Esophagus squamous epithelium (tissue), 4 donors: ENCODE results near the gene MRRF.

Source experiments
- CTCF ChIP-seq, 6 experiments: fragments of 450-650 bp in 4 of 6; fragments of 200-600 bp in 2 of 6; sonication (generic) in 2 of 6; IDR thresholded peaks; one replicate each; pipeline ENCODE4 v1.5.1; 2016 to 2019; ENCODE audit warnings: antibody characterized with exemption in 6 of 6, mild to moderate bottlenecking in 4 of 6, moderate library complexity in 4 of 6
- POLR2A ChIP-seq, 4 donors: fragments of 450-650 bp; IDR thresholded peaks; one replicate each; pipeline ENCODE4 v1.6.1; 2017; ENCODE audit warnings: antibody characterized with exemption in 4 of 4, mild to moderate bottlenecking in 4 of 4, moderate library complexity in 3 of 4

- TF ChIP-seq CTCF (IDR thresholded peaks at IDR 0.05) (no peak), POLR2A (IDR thresholded peaks at IDR 0.05) (no peak)
Measured at GRCh38 chr9:122347348-122348287, 82.9 kb downstream of the MRRF start.
